Type B pancreatic cell (in vitro differentiated cells): ENCODE results near the gene MBNL3. TPM values are rescaled to one million over a fixed set of nuclear protein-coding genes. Genes with fewer than 3 reads are reported as not detected.

ENCODE experiments used
- DNase-seq: peaks from one replicate; pipeline ENCODE4 v3.0.0; 2021; ENCODE audit warnings: mixed read lengths; ENCODE audit not compliant: unreplicated experiment; ENCODE audit errors: extremely low spot score
- H3K27ac Mint-ChIP-seq: 2 replicates; pipeline ENCODE4 v1.8.0; 2021; ENCODE audit warnings: mild to moderate bottlenecking, mixed read lengths
- H3K27me3 Mint-ChIP-seq: 2 replicates; pipeline ENCODE4 v1.8.0; 2021; ENCODE audit warnings: mixed read lengths
- H3K36me3 Mint-ChIP-seq: 2 replicates; pipeline ENCODE4 v1.8.0; 2021; ENCODE audit warnings: mixed read lengths
- H3K4me1 Mint-ChIP-seq: one replicate; pipeline ENCODE4 v1.8.0; 2021; ENCODE audit warnings: mixed read lengths; ENCODE audit not compliant: unreplicated experiment
- H3K4me3 Mint-ChIP-seq: 2 replicates; pipeline ENCODE4 v1.8.0; 2021; ENCODE audit warnings: mild to moderate bottlenecking, mixed read lengths
- H3K9me3 Mint-ChIP-seq: 2 replicates; pipeline ENCODE4 v1.8.0; 2021; ENCODE audit warnings: mixed read lengths
- total RNA-seq: library from RNA; stranded (reverse); gene quantifications from 2 replicates; pipeline ENCODE4 v1.2.1, GENCODE V29; 2021; ENCODE audit warnings: low replicate concordance
- TF ChIP-seq, protein P1 (sequence below): fragments of 200-600 bp; sonication (generic); conservative IDR thresholded peaks from 2 replicates; pipeline ENCODE4 v1.5.0; 2021; ENCODE audit warnings: antibody characterized with exemption, mild to moderate bottlenecking

MBNL3 gene
- total RNA-seq, 1 donor from 2014 or later: 27.5 TPM

- Mint-ChIP-seq H3K9me3 (no peaks in the 10 kb centered on the region), H3K4me1 (peaks cover 42% of the 10 kb centered on the region), H3K4me3 (no peak overlapping the region), H3K36me3 (peaks cover 3% of the 10 kb centered on the region), H3K27me3 (peaks cover 3% of the 10 kb centered on the region), H3K27ac (no peak overlapping the region)
- DNase-seq: no peak
- TF ChIP-seq, protein P1, sequence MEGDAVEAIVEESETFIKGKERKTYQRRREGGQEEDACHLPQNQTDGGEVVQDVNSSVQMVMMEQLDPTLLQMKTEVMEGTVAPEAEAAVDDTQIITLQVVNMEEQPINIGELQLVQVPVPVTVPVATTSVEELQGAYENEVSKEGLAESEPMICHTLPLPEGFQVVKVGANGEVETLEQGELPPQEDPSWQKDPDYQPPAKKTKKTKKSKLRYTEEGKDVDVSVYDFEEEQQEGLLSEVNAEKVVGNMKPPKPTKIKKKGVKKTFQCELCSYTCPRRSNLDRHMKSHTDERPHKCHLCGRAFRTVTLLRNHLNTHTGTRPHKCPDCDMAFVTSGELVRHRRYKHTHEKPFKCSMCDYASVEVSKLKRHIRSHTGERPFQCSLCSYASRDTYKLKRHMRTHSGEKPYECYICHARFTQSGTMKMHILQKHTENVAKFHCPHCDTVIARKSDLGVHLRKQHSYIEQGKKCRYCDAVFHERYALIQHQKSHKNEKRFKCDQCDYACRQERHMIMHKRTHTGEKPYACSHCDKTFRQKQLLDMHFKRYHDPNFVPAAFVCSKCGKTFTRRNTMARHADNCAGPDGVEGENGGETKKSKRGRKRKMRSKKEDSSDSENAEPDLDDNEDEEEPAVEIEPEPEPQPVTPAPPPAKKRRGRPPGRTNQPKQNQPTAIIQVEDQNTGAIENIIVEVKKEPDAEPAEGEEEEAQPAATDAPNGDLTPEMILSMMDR: no peak
These were observed 78.9 kb downstream of the MBNL3 start for GRCh38 chrX:132409780-132410556.

GRCh38 chrX:132407691-132408090 lies 81.1 kb downstream of the MBNL3 start:
- Mint-ChIP-seq H3K36me3 (peaks cover 2% of the 10 kb centered on the region), H3K27me3 (peaks cover 2% of the 10 kb centered on the region), H3K4me3 (no peak overlapping the region), H3K4me1 (peaks cover 35% of the 10 kb centered on the region), H3K27ac (no peak overlapping the region), H3K9me3 (no peaks in the 10 kb centered on the region)
- DNase-seq: no peak
- TF ChIP-seq, protein P1: no peak

DNA sequence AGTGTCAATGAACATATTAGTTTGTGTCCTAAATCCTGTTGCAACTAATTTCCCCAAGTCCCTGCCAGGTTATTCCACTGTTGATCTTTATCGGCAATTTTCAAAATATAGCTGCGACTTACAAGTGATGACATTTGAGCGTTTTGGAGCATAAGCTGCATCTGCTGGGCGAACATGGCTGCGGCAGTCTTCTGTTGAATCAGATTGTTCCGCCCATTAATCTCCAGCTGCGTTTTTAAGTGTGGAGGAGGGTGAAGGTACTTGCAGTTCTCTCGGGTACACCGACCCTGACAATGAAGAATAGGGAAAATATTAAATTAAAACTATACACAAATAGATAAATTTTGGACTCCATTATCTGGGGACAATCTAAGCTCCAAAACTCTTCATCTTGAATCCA lies 82.7 kb downstream of the MBNL3 start:
- TF ChIP-seq, protein P1: no peak
- Mint-ChIP-seq H3K4me1 (peaks cover 20% of the 10 kb centered on the region), H3K36me3 (no peaks in the 10 kb centered on the region), H3K4me3 (no peak overlapping the region), H3K27ac (no peak overlapping the region), H3K27me3 (no peaks in the 10 kb centered on the region), H3K9me3 (no peaks in the 10 kb centered on the region)
- DNase-seq: no peak

DNA sequence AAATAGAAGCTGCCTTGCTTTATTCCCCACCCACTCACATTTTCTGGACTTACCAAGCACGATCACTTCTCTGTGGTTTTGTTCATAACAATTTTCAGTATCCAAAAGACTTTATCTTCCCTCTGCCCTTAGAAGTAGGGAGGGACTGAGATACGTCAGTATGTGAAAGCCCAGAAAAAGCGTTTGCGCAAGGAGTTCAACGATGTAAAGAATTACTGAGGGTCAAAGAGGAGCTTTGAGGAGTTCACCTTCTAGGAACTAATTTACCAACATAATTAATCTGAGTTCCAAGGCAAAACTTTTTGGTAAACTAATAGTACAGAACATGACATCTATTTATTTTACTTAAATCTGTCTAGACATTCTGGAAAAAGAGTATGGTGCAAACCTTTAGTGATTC lies 84.6 kb downstream of the MBNL3 start:
- peaks cover 5% of the 10 kb centered on the region for H3K4me1 Mint-ChIP-seq
- no peaks in the 10 kb centered on the region for H3K36me3 Mint-ChIP-seq
- no peak overlapping the region for H3K27ac Mint-ChIP-seq
- no peaks in the 10 kb centered on the region for H3K27me3 Mint-ChIP-seq
- H3K4me3 Mint-ChIP-seq: no peak overlapping the region
- no peak for DNase-seq
- TF ChIP-seq, protein P1: no peak
- H3K9me3 Mint-ChIP-seq: no peaks in the 10 kb centered on the region

GRCh38 chrX:132401935-132402334 lies 86.9 kb downstream of the MBNL3 start:
- TF ChIP-seq, protein P1: no peak
- H3K27me3 Mint-ChIP-seq: no peaks in the 10 kb centered on the region
- no peaks in the 10 kb centered on the region for H3K9me3 Mint-ChIP-seq
- H3K4me1 Mint-ChIP-seq: no peaks in the 10 kb centered on the region
- H3K4me3 Mint-ChIP-seq: no peak overlapping the region
- H3K27ac Mint-ChIP-seq: no peak overlapping the region
- no peak for DNase-seq
- H3K36me3 Mint-ChIP-seq: no peaks in the 10 kb centered on the region
